ENCODE data around the gene DUOX2.
"Not testable (repeated sequence)": the region's sequence is repeated elsewhere in the genome, so short reads cannot be mapped to it uniquely, and the experiment has no call there.

The DUOX2 gene

DNA sequence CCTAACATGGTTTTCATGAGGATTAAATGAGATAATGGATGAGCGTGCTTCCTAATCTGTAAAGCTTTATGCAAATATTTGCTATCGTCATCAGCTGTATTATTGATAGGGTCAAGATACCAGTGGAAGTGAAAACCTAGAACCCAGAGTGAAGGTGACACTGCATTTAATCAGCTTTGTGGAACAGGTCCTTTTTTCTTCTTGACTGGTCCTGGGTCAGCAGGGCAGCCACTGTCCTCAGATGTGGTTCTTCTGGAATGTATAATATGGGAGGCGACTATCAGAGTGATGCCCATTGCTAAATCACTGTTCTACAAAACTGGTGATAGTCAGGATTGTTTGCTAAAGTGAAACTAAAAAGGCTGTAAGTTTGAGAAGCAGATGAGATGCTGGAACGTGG, 49.6 kb downstream of the DUOX2 start:
- no peak for TF ChIP-seq POLR2A (IDR thresholded peaks at IDR 0.05; ENCODE audit: low read length)
- no peak for TF ChIP-seq GATA1 (IDR thresholded peaks at IDR 0.05; ENCODE audit: low read depth, low read length)
- DNase-seq = no peak

DNA sequence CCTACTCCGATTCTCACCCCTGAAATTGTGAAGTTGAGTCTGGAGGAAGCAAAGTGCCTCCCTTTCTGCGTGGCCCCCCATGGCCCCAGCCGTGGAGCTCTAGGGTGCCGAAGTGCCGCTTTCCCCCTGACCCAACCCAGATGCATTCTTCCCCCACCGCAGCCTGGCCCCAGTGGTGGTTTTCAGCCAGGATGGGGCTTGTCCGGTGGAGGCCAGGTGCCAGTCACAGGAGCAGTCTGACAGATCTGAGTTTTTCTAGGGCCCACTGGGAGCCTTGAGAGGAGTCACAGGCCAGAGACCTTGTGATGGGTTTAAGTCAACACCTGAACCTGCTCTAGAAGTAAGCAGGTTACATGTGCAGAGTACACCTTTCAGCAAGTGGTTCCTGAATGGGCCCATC, 51.7 kb downstream of the DUOX2 start:
- not testable (repeated sequence) for DNase-seq

DNA sequence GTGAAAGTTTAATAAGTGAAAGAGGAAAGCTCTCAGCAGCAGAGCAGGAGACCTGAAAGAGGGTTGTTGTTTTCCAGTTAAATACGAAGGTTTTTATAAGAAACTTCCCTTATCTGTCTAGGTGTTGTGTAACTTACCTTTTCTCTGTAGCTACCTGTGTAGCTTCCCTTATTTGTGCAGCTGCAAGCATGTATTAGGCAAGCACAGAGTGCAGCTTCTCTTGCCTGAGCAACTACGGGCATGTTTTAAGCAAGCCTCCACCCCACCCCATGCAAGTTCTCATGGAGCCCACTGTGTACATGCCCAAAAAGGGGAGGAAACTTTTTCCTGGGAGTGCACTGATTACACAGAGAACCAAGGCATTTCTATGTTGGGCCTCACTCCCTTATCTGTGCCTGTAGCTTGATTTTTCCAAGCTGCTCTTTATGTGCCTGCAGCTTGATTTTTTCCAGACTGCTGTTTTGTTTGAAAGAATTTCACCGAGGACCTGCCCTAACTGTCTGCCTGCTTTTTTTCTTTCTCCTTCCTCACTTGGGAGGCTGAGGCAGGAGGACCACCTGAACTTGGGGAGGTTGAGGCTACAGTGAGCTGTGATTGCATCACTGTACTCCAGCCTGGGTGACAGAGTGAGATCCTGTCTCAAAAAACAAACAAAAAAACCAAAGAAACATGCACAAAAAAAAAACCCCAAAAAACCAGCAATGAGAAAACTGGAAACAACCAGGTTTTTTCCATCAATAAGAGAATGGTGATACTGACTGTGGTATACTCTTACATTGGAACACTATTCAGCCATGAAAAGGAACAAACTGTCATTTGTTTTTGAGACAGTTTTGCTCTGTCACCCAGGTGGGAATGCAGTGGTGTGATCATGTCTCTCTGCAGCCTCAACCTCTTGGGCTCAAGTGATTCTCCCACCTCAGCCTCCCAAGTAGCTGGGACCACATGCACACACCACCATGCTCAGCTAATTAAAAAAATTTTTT, 55.0 kb downstream of the DUOX2 start:
- not testable (repeated sequence) for DNase-seq

- DNase-seq = not testable (repeated sequence)
Observed at GRCh38 chr15:45052676-45053075, 61.3 kb downstream of the DUOX2 start.

DNA sequence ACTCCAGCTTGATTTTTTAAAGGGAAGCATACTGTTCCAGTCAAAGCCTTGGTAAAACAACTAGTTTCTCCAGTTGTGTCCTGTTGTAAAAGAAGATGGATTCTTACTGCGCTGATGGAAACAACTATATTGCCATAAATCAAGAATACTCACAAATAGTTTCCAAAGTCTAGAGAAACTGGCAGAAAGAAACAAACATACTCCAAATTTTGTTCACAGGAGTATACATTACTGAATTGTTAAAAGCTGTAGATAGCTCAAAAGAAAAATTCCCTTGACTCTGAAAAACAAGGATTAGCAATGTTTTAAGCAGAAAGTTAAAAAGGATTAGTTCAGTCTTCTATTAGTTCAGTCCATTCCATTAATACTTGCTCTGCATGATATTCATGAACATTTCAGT, 63.4 kb downstream of the DUOX2 start:
- no peak for DNase-seq
- TF ChIP-seq POLR2A (IDR thresholded peaks at IDR 0.05; ENCODE audit: low read length) = no peak
- no peak for TF ChIP-seq GATA1 (IDR thresholded peaks at IDR 0.05; ENCODE audit: low read depth, low read length)

- DNase-seq = peak; percentile 76 to 93
- TF ChIP-seq GATA1 (IDR thresholded peaks at IDR 0.05; ENCODE audit: low read depth, low read length) (peak; percentile 92), POLR2A (IDR thresholded peaks at IDR 0.05; ENCODE audit: low read length) (no peak)
Observed at GRCh38 chr15:45048794-45049631, 65.0 kb downstream of the DUOX2 start.

GRCh38 chr15:45048449-45048793, 65.6 kb downstream of the DUOX2 start:
- not testable (repeated sequence) for DNase-seq

DNA sequence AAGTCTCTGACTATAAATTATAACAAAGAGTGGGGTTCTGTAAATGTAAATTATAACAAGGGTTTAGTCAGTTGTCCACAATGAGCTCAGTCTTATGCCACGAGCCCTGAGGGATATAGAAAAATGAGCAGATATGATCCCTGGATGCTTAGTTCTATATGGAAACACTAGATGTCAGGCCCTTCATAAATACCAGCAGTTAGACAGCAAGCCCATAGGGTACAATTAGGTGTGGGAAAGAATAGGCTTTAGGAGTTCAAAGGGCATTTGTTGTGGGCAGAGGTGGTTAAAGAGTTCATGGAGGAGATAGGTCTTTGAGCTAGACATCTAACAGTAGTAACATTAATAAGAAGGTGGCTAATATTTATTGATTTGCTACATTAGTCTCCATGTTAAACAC, 69.7 kb downstream of the DUOX2 start:
- DNase-seq = not testable (repeated sequence)

GRCh38 chr15:45042859-45043258, 71.1 kb downstream of the DUOX2 start:
- not testable (repeated sequence) for DNase-seq
